ENCODE data around the gene SERINC3.

GRCh38 chr20:44561876-44562275 is 40.0 kb upstream of the SERINC3 start:
- TF ChIP-seq ZNF274 (IDR thresholded peaks at IDR 0.05; ENCODE audit: insufficient read depth, insufficient read length) (no peak), YBX1 (IDR thresholded peaks at IDR 0.05) (no peak), CREM (IDR thresholded peaks at IDR 0.05; ENCODE audit: low read depth) (no peak), CTCF (IDR thresholded peaks at IDR 0.05 in 2 of 3, conservative IDR thresholded peaks at IDR 0.05 in 1 of 3; ENCODE audit: control insufficient read depth in 2 of 3, extremely low read depth in 1 of 3, insufficient read depth in 1 of 3, low read depth in 3 of 3, low read length in 3 of 3) (no peak)
